ENCODE measurements around the gene EPHB2. TPM values are rescaled to one million over a fixed set of nuclear protein-coding genes. Genes with fewer than 3 reads are reported as not detected.

Gene EPHB2
- total RNA-seq, 1 donor from 2014 or later: 3.9 TPM

DNA sequence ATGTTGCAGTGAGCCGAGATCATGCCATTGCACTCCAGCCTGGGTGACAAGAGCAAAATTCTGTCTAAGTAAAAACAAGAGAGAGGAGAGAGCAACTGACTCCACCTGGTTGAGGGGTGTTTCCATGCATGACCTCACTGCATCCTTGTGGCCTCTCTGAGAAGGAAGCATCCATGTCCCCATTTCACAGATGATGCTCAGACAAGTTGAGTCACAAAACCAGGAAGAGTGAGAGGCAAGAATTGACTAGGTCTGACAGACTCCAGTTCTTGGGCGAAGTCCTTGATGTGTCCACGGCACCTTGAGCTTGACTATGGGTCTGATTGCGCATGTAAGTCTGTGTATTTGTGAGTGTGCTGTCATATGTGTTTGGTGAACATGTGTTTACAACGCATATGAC is 156.2 kb downstream of the EPHB2 start:
- peaks cover 11% of the 10 kb centered on the region for H3K4me1 ChIP-seq
- no peaks in the 10 kb centered on the region for H3K9me3 ChIP-seq
- DNase-seq (ENCODE audit: extremely low spot score in 2 of 2): no peak
- TF ChIP-seq, protein P1, sequence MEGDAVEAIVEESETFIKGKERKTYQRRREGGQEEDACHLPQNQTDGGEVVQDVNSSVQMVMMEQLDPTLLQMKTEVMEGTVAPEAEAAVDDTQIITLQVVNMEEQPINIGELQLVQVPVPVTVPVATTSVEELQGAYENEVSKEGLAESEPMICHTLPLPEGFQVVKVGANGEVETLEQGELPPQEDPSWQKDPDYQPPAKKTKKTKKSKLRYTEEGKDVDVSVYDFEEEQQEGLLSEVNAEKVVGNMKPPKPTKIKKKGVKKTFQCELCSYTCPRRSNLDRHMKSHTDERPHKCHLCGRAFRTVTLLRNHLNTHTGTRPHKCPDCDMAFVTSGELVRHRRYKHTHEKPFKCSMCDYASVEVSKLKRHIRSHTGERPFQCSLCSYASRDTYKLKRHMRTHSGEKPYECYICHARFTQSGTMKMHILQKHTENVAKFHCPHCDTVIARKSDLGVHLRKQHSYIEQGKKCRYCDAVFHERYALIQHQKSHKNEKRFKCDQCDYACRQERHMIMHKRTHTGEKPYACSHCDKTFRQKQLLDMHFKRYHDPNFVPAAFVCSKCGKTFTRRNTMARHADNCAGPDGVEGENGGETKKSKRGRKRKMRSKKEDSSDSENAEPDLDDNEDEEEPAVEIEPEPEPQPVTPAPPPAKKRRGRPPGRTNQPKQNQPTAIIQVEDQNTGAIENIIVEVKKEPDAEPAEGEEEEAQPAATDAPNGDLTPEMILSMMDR (IDR thresholded peaks at IDR 0.05): no peak
- TF ChIP-seq POLR2A (IDR thresholded peaks at IDR 0.05) (no peak), POLR2AphosphoS5 (IDR thresholded peaks at IDR 0.05; ENCODE audit: insufficient read depth in 1 of 2, low read depth in 1 of 2) (no peak)
- H3K27ac ChIP-seq: no peak overlapping the region
- H3K4me3 ChIP-seq: no peak overlapping the region
- intact Hi-C loops (cut with DNase I): no loop called here
- no peaks in the 10 kb centered on the region for H3K36me3 ChIP-seq
- no peaks in the 10 kb centered on the region for H3K27me3 ChIP-seq

DNA sequence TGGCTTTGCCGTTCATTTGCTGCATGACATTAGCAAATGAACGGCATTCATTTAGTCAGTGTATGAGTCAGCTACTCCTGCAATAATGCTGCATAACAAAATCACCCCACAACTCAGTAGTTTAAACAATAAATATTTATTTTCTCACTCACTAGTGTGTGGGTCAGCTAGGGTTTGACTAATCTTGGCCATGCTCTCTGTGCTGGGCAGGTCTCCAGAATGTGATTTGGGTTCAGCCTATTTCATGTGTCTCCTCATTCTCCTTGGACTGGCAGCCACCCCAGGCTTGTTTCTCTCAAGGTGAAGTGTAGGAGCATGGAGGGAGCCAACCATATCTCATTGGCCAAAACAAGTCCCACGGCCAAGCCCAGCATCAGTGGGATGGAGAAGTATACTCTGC is 157.7 kb downstream of the EPHB2 start:
- Histone ChIP-seq H3K27me3 (no peaks in the 10 kb centered on the region), H3K4me1 (peaks cover 11% of the 10 kb centered on the region), H3K27ac (no peak overlapping the region), H3K4me3 (no peak overlapping the region), H3K9me3 (no peaks in the 10 kb centered on the region), H3K36me3 (no peaks in the 10 kb centered on the region)
- intact Hi-C loops (cut with DNase I): no loop called here
- TF ChIP-seq, protein P1 (IDR thresholded peaks at IDR 0.05): no peak
- TF ChIP-seq POLR2A (IDR thresholded peaks at IDR 0.05): no peak
- no peak for TF ChIP-seq POLR2AphosphoS5 (IDR thresholded peaks at IDR 0.05; ENCODE audit: insufficient read depth in 1 of 2, low read depth in 1 of 2)
- no peak for DNase-seq (ENCODE audit: extremely low spot score in 2 of 2)

DNA sequence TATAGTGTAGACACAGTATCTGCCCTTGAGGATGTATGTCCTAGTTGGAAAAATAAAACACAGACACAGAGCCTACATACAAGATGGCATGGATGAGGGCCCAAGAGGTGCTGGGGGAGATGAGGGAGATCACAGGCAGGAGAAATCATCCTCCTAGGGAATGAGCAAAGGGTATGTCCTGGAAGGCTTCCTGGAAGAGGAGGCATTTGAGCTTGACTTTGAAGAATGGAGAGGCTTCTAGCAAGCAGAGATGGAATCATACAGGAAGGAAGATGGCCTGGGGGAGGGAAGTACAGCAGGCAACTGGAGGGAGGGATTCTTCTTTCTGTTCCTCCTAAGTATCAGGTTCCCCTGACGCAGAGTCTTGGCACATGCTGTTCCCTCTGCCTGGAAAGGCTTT is 158.7 kb downstream of the EPHB2 start:
- Histone ChIP-seq H3K27ac (no peak overlapping the region), H3K36me3 (no peaks in the 10 kb centered on the region), H3K4me1 (peaks cover 11% of the 10 kb centered on the region), H3K4me3 (no peak overlapping the region), H3K27me3 (no peaks in the 10 kb centered on the region), H3K9me3 (no peaks in the 10 kb centered on the region)
- DNase-seq (ENCODE audit: extremely low spot score in 2 of 2): no peak
- intact Hi-C loops (cut with DNase I): no loop called here
- TF ChIP-seq POLR2AphosphoS5 (IDR thresholded peaks at IDR 0.05; ENCODE audit: insufficient read depth in 1 of 2, low read depth in 1 of 2) (no peak), POLR2A (IDR thresholded peaks at IDR 0.05) (no peak)
- TF ChIP-seq, protein P1 (IDR thresholded peaks at IDR 0.05): no peak

DNA sequence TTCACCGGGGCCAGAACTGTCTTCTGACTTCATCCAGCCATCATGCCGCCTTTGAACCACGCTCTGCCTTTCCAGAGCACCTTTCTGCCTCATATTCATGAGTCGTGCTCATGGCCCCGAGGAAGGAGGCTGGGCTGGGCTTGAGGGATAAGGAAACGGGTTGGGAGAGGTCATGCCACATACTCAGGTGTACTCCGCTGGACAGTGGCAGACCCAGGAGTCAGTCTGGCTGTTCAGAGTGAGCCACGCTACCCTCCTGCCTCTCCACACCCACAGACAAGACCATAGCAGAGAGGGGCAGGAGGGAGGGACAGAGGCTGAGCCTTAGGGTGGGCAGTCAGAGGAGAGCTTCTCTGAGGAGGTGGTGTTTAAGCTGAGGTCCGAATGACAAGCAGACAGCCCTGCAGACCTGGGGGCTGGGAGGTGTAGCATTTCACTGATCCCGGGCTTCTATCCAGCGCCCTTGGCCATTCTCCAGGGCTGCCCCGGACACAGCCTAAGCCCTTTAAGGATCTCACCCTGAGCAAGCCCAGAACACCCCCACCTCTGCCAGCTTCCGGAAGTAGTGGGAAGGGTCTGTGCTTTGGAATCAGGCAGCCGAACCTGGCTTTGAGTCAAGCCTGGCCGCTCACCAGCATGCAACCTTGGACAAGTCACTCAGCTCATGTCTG is 159.7 kb downstream of the EPHB2 start:
- H3K27me3 ChIP-seq: no peaks in the 10 kb centered on the region
- no peak overlapping the region for H3K27ac ChIP-seq
- no peaks in the 10 kb centered on the region for H3K9me3 ChIP-seq
- DNase-seq (ENCODE audit: extremely low spot score in 2 of 2): no peak
- intact Hi-C loops (cut with DNase I): no loop called here
- H3K4me3 ChIP-seq: no peak overlapping the region
- H3K4me1 ChIP-seq: peaks cover 11% of the 10 kb centered on the region
- TF ChIP-seq, protein P1 (IDR thresholded peaks at IDR 0.05): no peak
- TF ChIP-seq POLR2A (IDR thresholded peaks at IDR 0.05) (no peak), POLR2AphosphoS5 (IDR thresholded peaks at IDR 0.05; ENCODE audit: insufficient read depth in 1 of 2, low read depth in 1 of 2) (no peak)
- no peaks in the 10 kb centered on the region for H3K36me3 ChIP-seq

DNA sequence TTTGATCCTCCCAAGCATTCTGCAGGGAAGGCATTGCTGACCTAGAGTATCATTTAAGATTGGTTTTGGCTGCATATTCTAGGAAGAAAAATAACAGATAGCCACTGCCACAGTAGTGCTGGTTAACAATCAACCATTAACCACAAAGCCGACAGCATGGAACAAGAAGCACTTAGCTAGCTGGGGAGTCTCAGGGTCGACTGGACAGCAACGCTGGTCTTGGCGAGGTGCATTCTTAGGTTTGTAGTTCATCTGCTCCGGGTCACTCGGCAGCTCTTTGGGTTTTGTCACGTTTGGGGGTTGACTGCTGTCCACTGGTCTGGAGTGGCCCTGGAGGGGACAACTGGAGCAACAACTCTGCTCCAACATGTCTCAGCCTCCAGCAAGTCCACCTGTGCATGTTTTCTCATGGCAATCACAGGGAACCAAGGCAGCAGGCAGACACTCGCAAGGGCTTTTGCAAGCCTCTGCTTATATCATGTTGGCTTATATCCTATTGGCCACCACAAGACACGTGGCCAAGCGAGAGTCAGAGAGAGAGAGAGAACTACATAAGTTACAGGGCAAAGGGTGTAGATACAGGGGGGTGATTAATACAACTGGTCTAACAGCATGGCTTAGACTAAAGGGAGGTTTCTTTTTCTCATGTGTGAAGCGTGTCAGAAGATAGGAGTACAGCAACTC is 162.5 kb downstream of the EPHB2 start:
- Histone ChIP-seq H3K27ac (no peak overlapping the region), H3K4me1 (peaks cover 11% of the 10 kb centered on the region)

More for the DNA sequence above, 162.5 kb downstream of the EPHB2 start:
- TF ChIP-seq POLR2AphosphoS5 (IDR thresholded peaks at IDR 0.05; ENCODE audit: insufficient read depth in 1 of 2, low read depth in 1 of 2): peak in 1 of 2 donors; percentile 55
- TF ChIP-seq POLR2A (IDR thresholded peaks at IDR 0.05): no peak
- TF ChIP-seq, protein P1 (IDR thresholded peaks at IDR 0.05): no peak
- no peak for DNase-seq (ENCODE audit: extremely low spot score in 2 of 2)
- no peaks in the 10 kb centered on the region for H3K36me3 ChIP-seq
- no peaks in the 10 kb centered on the region for H3K27me3 ChIP-seq
- intact Hi-C loops (cut with DNase I): no loop called here
- no peaks in the 10 kb centered on the region for H3K9me3 ChIP-seq
- H3K4me3 ChIP-seq: no peak overlapping the region

Data from vagina (tissue), 2 donors.